ENCODE measurements around the gene MSX2.

MSX2 gene

GRCh38 chr5:174724484-174725260 is at the start of gene MSX2:
Gene MSX2, plus strand, starts transcription at chr5:174724582. Its CDS starts 78 bp downstream, at chr5:174724660.
- peaks cover 19% of the 10 kb centered on the region for H3K27me3 Mint-ChIP-seq
- ATAC-seq (ENCODE audit: low read depth) (no peak), DNase-seq (ENCODE audit: low spot score in 2 of 2) (no peak)
- no peaks in the 10 kb centered on the region for H3K36me3 Mint-ChIP-seq
- no peak within 1 kb of the TSS for H3K27ac Mint-ChIP-seq
- no peak within 1 kb of the TSS for H3K4me3 Mint-ChIP-seq
- H3K4me1 Mint-ChIP-seq, result peaks cover 2% of the 10 kb centered on the region
- H3K9me3 Mint-ChIP-seq, result peaks cover 4% of the 10 kb centered on the region

- no peaks in the 10 kb centered on the region for H3K36me3 Mint-ChIP-seq
Observed at GRCh38 chr5:174675110-174675509, 49.3 kb upstream of the MSX2 start.

GRCh38 chr5:174675916-174676315 is 48.5 kb upstream of the MSX2 start:
- peaks cover 7% of the 10 kb centered on the region for H3K9me3 Mint-ChIP-seq
- no peak for DNase-seq (ENCODE audit: low spot score in 2 of 2)
- no peaks in the 10 kb centered on the region for H3K36me3 Mint-ChIP-seq
- no peak overlapping the region for H3K27ac Mint-ChIP-seq
- no peak for ATAC-seq (ENCODE audit: low read depth)
- peaks cover 4% of the 10 kb centered on the region for H3K27me3 Mint-ChIP-seq
- H3K4me1 Mint-ChIP-seq, result no peaks in the 10 kb centered on the region
- H3K4me3 Mint-ChIP-seq, result no peak overlapping the region

More at GRCh38 chr5:174675110-174675509, 49.3 kb upstream of the MSX2 start:
- Mint-ChIP-seq H3K27me3 (peaks cover 2% of the 10 kb centered on the region), H3K27ac (no peak overlapping the region), H3K4me1 (no peaks in the 10 kb centered on the region), H3K4me3 (no peak overlapping the region), H3K9me3 (peaks cover 6% of the 10 kb centered on the region)
- ATAC-seq (ENCODE audit: low read depth) (no peak), DNase-seq (ENCODE audit: low spot score in 2 of 2) (no peak)

GRCh38 chr5:174678107-174678506 is 46.3 kb upstream of the MSX2 start:
- ATAC-seq (ENCODE audit: low read depth) (no peak), DNase-seq (ENCODE audit: low spot score in 2 of 2) (no peak)
- H3K27ac Mint-ChIP-seq, result no peak overlapping the region
- peaks cover 2% of the 10 kb centered on the region for H3K27me3 Mint-ChIP-seq
- H3K36me3 Mint-ChIP-seq, result no peaks in the 10 kb centered on the region
- no peak overlapping the region for H3K4me3 Mint-ChIP-seq
- H3K4me1 Mint-ChIP-seq, result no peaks in the 10 kb centered on the region
- H3K9me3 Mint-ChIP-seq, result peaks cover 6% of the 10 kb centered on the region

GRCh38 chr5:174680901-174681565 is 43.3 kb upstream of the MSX2 start:
- DNase-seq (ENCODE audit: low spot score in 2 of 2) (no peak), ATAC-seq (ENCODE audit: low read depth) (no peak)
- peaks cover 7% of the 10 kb centered on the region for H3K9me3 Mint-ChIP-seq
- H3K36me3 Mint-ChIP-seq, result no peaks in the 10 kb centered on the region
- no peak overlapping the region for H3K27ac Mint-ChIP-seq
- no peak overlapping the region for H3K4me3 Mint-ChIP-seq
- no peaks in the 10 kb centered on the region for H3K4me1 Mint-ChIP-seq
- peaks cover 2% of the 10 kb centered on the region for H3K27me3 Mint-ChIP-seq

- peaks cover 9% of the 10 kb centered on the region for H3K27me3 Mint-ChIP-seq
- H3K27ac Mint-ChIP-seq, result no peak overlapping the region
- H3K4me1 Mint-ChIP-seq, result no peaks in the 10 kb centered on the region
- H3K4me3 Mint-ChIP-seq, result no peak overlapping the region
- DNase-seq (ENCODE audit: low spot score in 2 of 2) (no peak), ATAC-seq (ENCODE audit: low read depth) (no peak)
- H3K9me3 Mint-ChIP-seq, result peaks cover 1% of the 10 kb centered on the region
- no peaks in the 10 kb centered on the region for H3K36me3 Mint-ChIP-seq
Observed at GRCh38 chr5:174687503-174687902, 36.9 kb upstream of the MSX2 start.

GRCh38 chr5:174688441-174689354 is 35.7 kb upstream of the MSX2 start:
- H3K9me3 Mint-ChIP-seq, result no peaks in the 10 kb centered on the region
- H3K27me3 Mint-ChIP-seq, result peaks cover 11% of the 10 kb centered on the region
- no peak for ATAC-seq (ENCODE audit: low read depth)

GRCh38 chr5:174690271-174690670 is 34.1 kb upstream of the MSX2 start:
- H3K27ac Mint-ChIP-seq, result no peak overlapping the region
- ATAC-seq (ENCODE audit: low read depth), result no peak
- no peaks in the 10 kb centered on the region for H3K4me1 Mint-ChIP-seq
- no peaks in the 10 kb centered on the region for H3K36me3 Mint-ChIP-seq
- DNase-seq (ENCODE audit: low spot score in 2 of 2), result no peak
- no peak overlapping the region for H3K4me3 Mint-ChIP-seq
- no peaks in the 10 kb centered on the region for H3K9me3 Mint-ChIP-seq
- peaks cover 15% of the 10 kb centered on the region for H3K27me3 Mint-ChIP-seq

More at GRCh38 chr5:174688441-174689354, 35.7 kb upstream of the MSX2 start:
- Mint-ChIP-seq H3K4me3 (no peak overlapping the region), H3K27ac (no peak overlapping the region), H3K36me3 (no peaks in the 10 kb centered on the region), H3K4me1 (no peaks in the 10 kb centered on the region)
- DNase-seq (ENCODE audit: low spot score in 2 of 2), result no peak

- Mint-ChIP-seq H3K27me3 (peaks cover 15% of the 10 kb centered on the region), H3K27ac (no peak overlapping the region), H3K4me1 (no peaks in the 10 kb centered on the region), H3K36me3 (no peaks in the 10 kb centered on the region), H3K9me3 (no peaks in the 10 kb centered on the region), H3K4me3 (no peak overlapping the region)
- DNase-seq (ENCODE audit: low spot score in 2 of 2) (no peak), ATAC-seq (ENCODE audit: low read depth) (no peak)
Observed at GRCh38 chr5:174692381-174692780, 32.0 kb upstream of the MSX2 start.

- H3K4me1 Mint-ChIP-seq, result no peaks in the 10 kb centered on the region
- DNase-seq (ENCODE audit: low spot score in 2 of 2) (no peak), ATAC-seq (ENCODE audit: low read depth) (no peak)
- H3K27me3 Mint-ChIP-seq, result peaks cover 15% of the 10 kb centered on the region
- no peak overlapping the region for H3K27ac Mint-ChIP-seq
- no peak overlapping the region for H3K4me3 Mint-ChIP-seq
- H3K36me3 Mint-ChIP-seq, result no peaks in the 10 kb centered on the region
- H3K9me3 Mint-ChIP-seq, result no peaks in the 10 kb centered on the region
Observed at GRCh38 chr5:174692982-174693422, 31.4 kb upstream of the MSX2 start.

- Mint-ChIP-seq H3K27ac (no peak overlapping the region), H3K4me3 (no peak overlapping the region), H3K9me3 (no peaks in the 10 kb centered on the region), H3K36me3 (no peaks in the 10 kb centered on the region), H3K27me3 (peaks cover 12% of the 10 kb centered on the region), H3K4me1 (no peaks in the 10 kb centered on the region)
- no peak for DNase-seq (ENCODE audit: low spot score in 2 of 2)
- ATAC-seq (ENCODE audit: low read depth), result no peak
Observed at GRCh38 chr5:174693697-174694385, 30.5 kb upstream of the MSX2 start.

- no peak for DNase-seq (ENCODE audit: low spot score in 2 of 2)
- no peak for ATAC-seq (ENCODE audit: low read depth)
- H3K4me1 Mint-ChIP-seq, result no peaks in the 10 kb centered on the region
- no peak overlapping the region for H3K27ac Mint-ChIP-seq
- H3K27me3 Mint-ChIP-seq, result peaks cover 11% of the 10 kb centered on the region
- no peaks in the 10 kb centered on the region for H3K36me3 Mint-ChIP-seq
- no peak overlapping the region for H3K4me3 Mint-ChIP-seq
- no peaks in the 10 kb centered on the region for H3K9me3 Mint-ChIP-seq
Observed at GRCh38 chr5:174694611-174695010, 29.8 kb upstream of the MSX2 start.

GRCh38 chr5:174698156-174698555 is 26.2 kb upstream of the MSX2 start:
- H3K27ac Mint-ChIP-seq, result no peak overlapping the region
- DNase-seq (ENCODE audit: low spot score in 2 of 2), result no peak
- no peak for ATAC-seq (ENCODE audit: low read depth)
- no peaks in the 10 kb centered on the region for H3K9me3 Mint-ChIP-seq
- no peak overlapping the region for H3K4me3 Mint-ChIP-seq
- H3K36me3 Mint-ChIP-seq, result no peaks in the 10 kb centered on the region
- H3K27me3 Mint-ChIP-seq, result peaks cover 9% of the 10 kb centered on the region
- H3K4me1 Mint-ChIP-seq, result no peaks in the 10 kb centered on the region
